Right atrium auricular region (tissue), 2 donors: ENCODE measurements around the gene JAML. TPM values are rescaled to one million over a fixed set of nuclear protein-coding genes. Genes with fewer than 3 reads are reported as not detected.

ENCODE experiments used
- DNase-seq: peaks from one replicate; pipeline ENCODE4 v3.0.0-alpha.2; 2019; ENCODE audit warnings: low spot score
- H3K27ac ChIP-seq, 2 donors: fragments of 200-600 bp; sonication (generic); 1 replicate in 1 of 2; 2 replicates in 1 of 2; pipeline ENCODE4 v1.5.1; 2016 to 2019
- H3K27me3 ChIP-seq, 2 donors: fragments of 200-600 bp; sonication (generic); one replicate each; pipeline versions ENCODE4 v1.5.1 to v1.6.0; 2017 to 2019
- H3K36me3 ChIP-seq: fragments of 200-600 bp; sonication (generic); one replicate; pipeline ENCODE4 v1.5.1; 2016
- H3K4me1 ChIP-seq, 2 donors: fragments of 200-600 bp; sonication (generic); one replicate each; pipeline versions ENCODE4 v1.5.1 to v1.6.0; 2017 to 2019
- H3K4me3 ChIP-seq, 2 donors: fragments of 200-600 bp; sonication (generic); 1 replicate in 1 of 2; 2 replicates in 1 of 2; pipeline ENCODE4 v1.5.1; 2017 to 2019; ENCODE audit warnings: mild to moderate bottlenecking in 1 of 2, moderate library complexity in 1 of 2
- H3K9me3 ChIP-seq, 2 donors: fragments of 200-600 bp; sonication (generic); one replicate each; pipeline ENCODE4 v1.5.1; 2019
- CTCF ChIP-seq, 2 donors: fragments of 200-600 bp; sonication (generic); IDR thresholded peaks; one replicate each; pipeline ENCODE4 v1.5.1; 2019; ENCODE audit warnings: antibody characterized with exemption in 2 of 2
- total RNA-seq, 2 donors: library from RNA; depleted of rRNA; stranded (reverse); fragments of >200 nt; gene quantifications; one replicate each; pipeline ENCODE4 v1.1.0, GENCODE V29; 2016

The JAML gene
- total RNA-seq, 2 donors from 2014 or later: 0.48 to 2.2 TPM

DNA sequence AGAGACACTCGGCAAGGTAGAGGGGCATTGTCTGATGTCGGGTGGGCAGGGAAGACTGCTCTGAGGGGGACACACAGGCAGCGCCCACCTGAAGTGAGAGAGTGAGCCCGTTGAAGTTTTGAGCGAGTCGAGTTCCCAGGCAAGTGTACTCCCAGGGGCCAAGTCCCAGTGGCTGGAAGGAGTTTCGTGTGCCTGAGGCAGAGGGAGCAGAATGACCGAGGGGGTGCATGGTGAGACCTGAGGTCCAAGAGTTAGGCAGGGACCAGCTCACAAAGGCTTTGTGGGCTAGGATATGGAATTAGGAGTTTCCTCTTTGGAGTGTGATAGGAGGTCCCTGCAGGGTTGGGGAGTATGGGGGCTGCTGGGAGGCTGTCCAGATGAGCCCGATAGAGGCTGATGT is 54.6 kb downstream of the JAML start:
- H3K4me3 ChIP-seq: no peak overlapping the region
- H3K4me1 ChIP-seq: peaks cover 0 to 18% of the 10 kb centered on the region in 2 donors
- H3K36me3 ChIP-seq: no peaks in the 10 kb centered on the region
- no peak for TF ChIP-seq CTCF (IDR thresholded peaks at IDR 0.05)
- H3K9me3 ChIP-seq: no peaks in the 10 kb centered on the region
- DNase-seq: no peak
- H3K27ac ChIP-seq: no peak overlapping the region
- no peaks in the 10 kb centered on the region for H3K27me3 ChIP-seq

GRCh38 chr11:118169300-118170140 is 55.3 kb downstream of the JAML start:
- H3K4me3 ChIP-seq: no peak overlapping the region
- DNase-seq: no peak

DNA sequence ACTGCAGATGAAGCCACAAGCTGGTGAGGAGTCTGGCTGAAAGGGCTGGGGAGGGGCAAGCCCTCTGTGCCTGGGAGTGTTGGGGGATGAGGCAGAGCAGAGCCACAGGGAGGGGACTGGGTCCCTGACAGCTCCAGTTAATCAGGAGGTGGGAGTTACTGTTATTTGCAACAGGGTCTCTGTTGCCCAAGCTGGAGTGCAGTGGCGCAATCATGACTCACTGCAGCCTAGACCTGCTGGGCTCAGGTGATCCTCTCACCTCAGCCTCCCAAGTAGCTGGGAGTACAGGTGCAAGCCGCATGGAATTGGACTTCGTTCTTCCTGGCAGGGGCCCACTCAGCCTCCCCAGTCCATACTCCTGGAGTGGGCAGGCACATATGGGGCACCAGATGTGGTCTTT is 56.1 kb downstream of the JAML start:
- no peak overlapping the region for H3K4me3 ChIP-seq
- no peak for TF ChIP-seq CTCF (IDR thresholded peaks at IDR 0.05)
- H3K36me3 ChIP-seq: no peaks in the 10 kb centered on the region
- no peaks in the 10 kb centered on the region for H3K9me3 ChIP-seq
- no peak overlapping the region for H3K27ac ChIP-seq
- H3K4me1 ChIP-seq: peaks cover 0 to 18% of the 10 kb centered on the region in 2 donors
- H3K27me3 ChIP-seq: no peaks in the 10 kb centered on the region
- DNase-seq: no peak

More at GRCh38 chr11:118169300-118170140, 55.3 kb downstream of the JAML start:
- H3K36me3 ChIP-seq: no peaks in the 10 kb centered on the region
- no peak for TF ChIP-seq CTCF (IDR thresholded peaks at IDR 0.05)
- no peak overlapping the region for H3K27ac ChIP-seq
- peaks cover 0 to 18% of the 10 kb centered on the region in 2 donors for H3K4me1 ChIP-seq
- no peaks in the 10 kb centered on the region for H3K27me3 ChIP-seq
- H3K9me3 ChIP-seq: no peaks in the 10 kb centered on the region

DNA sequence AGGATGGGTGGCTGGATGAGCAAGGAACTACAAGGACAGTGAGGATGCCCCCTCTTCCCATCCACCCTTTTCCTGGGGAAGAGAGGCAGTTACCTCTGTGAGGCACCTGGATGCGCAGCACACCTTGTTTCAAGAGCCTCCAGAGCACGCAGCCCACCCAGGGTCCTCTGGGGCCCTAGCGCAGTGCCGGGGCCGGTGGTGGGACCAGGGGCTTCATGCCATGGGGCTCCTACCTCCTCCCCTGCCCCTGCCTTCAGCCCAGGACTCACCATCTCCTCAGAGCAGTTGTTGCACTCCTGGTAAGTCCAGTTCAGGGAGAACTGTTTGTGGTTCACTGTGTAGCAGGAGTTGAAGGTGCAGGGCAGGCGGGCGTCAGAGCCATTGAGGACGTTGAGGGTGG is 56.5 kb downstream of the JAML start:
- Histone ChIP-seq H3K27ac (no peak overlapping the region), H3K9me3 (no peaks in the 10 kb centered on the region), H3K27me3 (no peaks in the 10 kb centered on the region), H3K36me3 (no peaks in the 10 kb centered on the region), H3K4me1 (peaks cover 0 to 18% of the 10 kb centered on the region in 2 donors), H3K4me3 (no peak overlapping the region)
- no peak for TF ChIP-seq CTCF (IDR thresholded peaks at IDR 0.05)
- no peak for DNase-seq

DNA sequence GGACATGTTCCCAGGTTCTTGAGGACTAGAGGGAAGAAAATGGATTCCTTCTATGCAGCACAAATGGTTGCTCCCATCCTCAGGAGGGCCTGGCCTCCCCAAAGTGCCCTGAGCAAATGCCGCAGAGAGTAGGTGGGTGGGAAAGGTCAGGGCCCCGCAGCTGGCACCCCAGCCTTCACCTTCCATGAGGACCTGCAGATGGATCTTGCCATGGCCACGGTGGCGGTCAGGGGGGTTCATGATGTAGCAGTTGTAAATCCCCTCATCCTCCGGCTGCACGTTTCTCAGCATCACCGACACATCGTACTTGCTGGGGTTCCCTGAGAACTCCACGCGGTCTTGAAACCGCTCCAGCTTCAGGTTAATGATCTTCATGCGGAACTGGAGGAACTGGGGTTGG is 56.9 kb downstream of the JAML start:
- Histone ChIP-seq H3K36me3 (no peaks in the 10 kb centered on the region), H3K4me3 (no peak overlapping the region), H3K4me1 (peaks cover 0 to 18% of the 10 kb centered on the region in 2 donors), H3K27ac (no peak overlapping the region), H3K9me3 (no peaks in the 10 kb centered on the region), H3K27me3 (no peaks in the 10 kb centered on the region)
- no peak for DNase-seq
- no peak for TF ChIP-seq CTCF (IDR thresholded peaks at IDR 0.05)
